ENCODE measurements around the gene SLC29A3. TPM values are rescaled to one million over a fixed set of nuclear protein-coding genes. Genes with fewer than 3 reads are reported as not detected.
A peak's percentile ranks its signal among the peaks of the same experiment; 100 is the strongest.
"Not testable (repeated sequence)": the region's sequence is repeated elsewhere in the genome, so short reads cannot be mapped to it uniquely, and the experiment has no call there.

The SLC29A3 gene
- total RNA-seq, result 1 to 10 TPM; 2.5 to 3.0 TPM

DNA sequence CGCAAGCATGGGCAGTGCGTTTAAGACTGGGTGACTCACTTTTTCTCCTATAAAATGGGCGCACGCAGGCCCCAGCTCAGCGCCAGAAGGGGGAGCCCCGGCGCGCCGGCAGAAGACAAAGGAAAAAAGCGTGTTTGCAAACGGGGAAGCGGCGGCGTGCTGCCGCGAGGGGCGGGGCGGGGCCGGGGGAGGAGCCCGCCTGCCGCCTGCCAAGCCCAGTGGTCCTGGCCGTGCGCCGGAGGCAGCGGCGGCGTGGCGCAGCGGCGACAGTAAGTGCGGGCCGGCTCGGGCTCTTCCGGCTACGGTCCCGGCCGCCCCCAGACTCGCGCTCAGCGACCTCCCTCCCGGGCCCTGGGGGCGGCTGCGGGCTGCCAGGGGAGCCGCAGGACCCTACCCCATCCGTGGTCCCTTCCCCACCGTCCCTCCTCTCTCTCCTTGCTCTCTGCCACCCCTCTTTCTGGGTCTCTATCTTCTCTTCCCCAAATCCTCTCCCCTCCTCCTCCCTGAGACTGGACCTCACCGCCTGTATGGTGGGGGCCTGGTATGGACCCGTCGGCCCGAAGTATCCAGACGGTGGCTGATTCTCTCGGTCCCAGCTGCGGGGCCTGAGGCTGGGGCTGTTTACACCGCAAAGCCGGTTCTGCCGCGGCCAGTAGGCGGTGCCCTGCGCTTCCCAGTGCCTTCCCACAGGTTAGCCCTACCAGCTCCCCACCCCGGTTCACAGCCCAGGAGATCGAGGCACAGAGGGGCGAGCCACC is at the start of gene SLC29A3:
SLC29A3 (plus strand) TSS at position 218 of the 758 bp plus-strand sequence; CDS start at position 269, 51 bp downstream.
- H3K27ac Mint-ChIP-seq, result peak within 1 kb of the TSS; percentile 46
- CTCF ChIA-PET, result interaction anchor here (0.7 to 3.5 kb wide), 18 partner anchors 10 to 577 kb away, joined by 3 to 21 read pairs (median 4); partner anchors contain the start of gene VSIR
- H3K4me3 Mint-ChIP-seq, result peak within 1 kb of the TSS; percentile 90
- intact Hi-C loops (cut with micrococcal nuclease), result loop anchor here (1.0 to 10.0 kb wide), 5 partner anchors 45 to 448 kb away; no protein-coding TSS in a partner anchor
- H3K9me3 Mint-ChIP-seq, result no peaks in the 10 kb centered on the region
- no peaks in the 10 kb centered on the region for H3K27me3 Mint-ChIP-seq
- peaks cover 23% of the 10 kb centered on the region for H3K4me1 Mint-ChIP-seq (ENCODE audit: low read depth)
- peaks cover 11% of the 10 kb centered on the region for H3K36me3 Mint-ChIP-seq
- peak; percentile 93 for DNase-seq
- POLR2A ChIA-PET, result interaction anchor here (0.8 to 1.5 kb wide), 5 partner anchors 9 to 455 kb away, joined by 3 to 5 read pairs (median 3); partner anchors contain the start of gene VSIR

DNA sequence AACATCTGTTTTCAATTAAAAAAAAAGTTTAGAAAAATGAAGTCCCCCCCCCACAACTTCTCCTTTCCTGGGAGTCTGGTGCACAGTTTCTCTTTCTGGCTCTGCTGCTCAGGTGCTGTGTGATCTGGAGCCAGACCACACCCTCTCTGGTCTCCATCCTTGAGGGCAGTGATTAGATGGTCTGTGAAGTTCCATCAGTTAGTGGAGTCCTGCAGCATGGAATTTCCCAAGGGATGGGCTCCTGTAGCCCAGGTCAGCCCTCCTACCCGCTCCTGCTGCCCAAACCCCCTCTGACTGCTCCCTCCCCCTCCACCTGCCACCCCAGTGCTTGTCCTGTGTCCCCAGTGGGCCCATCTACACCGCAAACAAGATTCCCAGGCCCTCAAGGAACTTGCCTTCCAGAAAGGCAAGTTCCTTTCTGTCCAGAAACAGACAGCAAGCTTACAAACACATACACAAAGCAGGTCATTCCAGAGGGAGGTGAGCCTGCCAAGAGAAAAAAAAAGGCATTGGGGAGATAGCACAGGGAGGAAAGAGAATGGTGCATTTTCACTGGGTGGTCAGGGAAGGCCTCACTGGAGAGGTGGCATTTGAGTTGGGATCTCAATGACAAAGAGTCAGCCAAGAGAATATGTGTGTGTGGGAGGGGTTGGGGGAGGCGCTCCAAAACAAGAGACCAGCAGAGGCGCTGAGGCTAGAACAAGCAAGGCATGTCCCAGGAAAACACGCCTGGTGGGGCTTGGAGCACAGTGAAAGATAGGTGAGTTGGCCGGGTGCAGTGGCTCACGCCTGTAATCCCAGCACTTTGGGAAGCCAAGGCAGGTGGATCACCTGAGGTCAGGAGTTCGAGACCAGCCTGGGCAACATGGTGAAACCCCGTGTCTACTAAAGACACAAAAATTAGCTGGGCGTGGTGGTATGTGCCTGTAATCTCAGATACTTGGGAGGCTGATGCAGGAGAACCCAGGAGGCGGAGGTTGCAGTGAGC is 49.5 kb upstream of the SLC29A3 start:
- H3K9me3 Mint-ChIP-seq, result no peaks in the 10 kb centered on the region
- H3K36me3 Mint-ChIP-seq, result no peaks in the 10 kb centered on the region
- ChIA-PET POLR2A (no interaction called here), CTCF (interaction anchor here (0.6 to 1.7 kb wide), 5 partner anchors 10 to 18 kb away, joined by 3 to 7 read pairs (median 4); no protein-coding TSS in a partner anchor)
- H3K27ac Mint-ChIP-seq, result no peak overlapping the region
- H3K4me1 Mint-ChIP-seq (ENCODE audit: low read depth), result no peaks in the 10 kb centered on the region
- no peak overlapping the region for H3K4me3 Mint-ChIP-seq
- H3K27me3 Mint-ChIP-seq, result peaks cover 2% of the 10 kb centered on the region
- intact Hi-C loops (cut with micrococcal nuclease), result no loop called here
- DNase-seq, result no peak

DNA sequence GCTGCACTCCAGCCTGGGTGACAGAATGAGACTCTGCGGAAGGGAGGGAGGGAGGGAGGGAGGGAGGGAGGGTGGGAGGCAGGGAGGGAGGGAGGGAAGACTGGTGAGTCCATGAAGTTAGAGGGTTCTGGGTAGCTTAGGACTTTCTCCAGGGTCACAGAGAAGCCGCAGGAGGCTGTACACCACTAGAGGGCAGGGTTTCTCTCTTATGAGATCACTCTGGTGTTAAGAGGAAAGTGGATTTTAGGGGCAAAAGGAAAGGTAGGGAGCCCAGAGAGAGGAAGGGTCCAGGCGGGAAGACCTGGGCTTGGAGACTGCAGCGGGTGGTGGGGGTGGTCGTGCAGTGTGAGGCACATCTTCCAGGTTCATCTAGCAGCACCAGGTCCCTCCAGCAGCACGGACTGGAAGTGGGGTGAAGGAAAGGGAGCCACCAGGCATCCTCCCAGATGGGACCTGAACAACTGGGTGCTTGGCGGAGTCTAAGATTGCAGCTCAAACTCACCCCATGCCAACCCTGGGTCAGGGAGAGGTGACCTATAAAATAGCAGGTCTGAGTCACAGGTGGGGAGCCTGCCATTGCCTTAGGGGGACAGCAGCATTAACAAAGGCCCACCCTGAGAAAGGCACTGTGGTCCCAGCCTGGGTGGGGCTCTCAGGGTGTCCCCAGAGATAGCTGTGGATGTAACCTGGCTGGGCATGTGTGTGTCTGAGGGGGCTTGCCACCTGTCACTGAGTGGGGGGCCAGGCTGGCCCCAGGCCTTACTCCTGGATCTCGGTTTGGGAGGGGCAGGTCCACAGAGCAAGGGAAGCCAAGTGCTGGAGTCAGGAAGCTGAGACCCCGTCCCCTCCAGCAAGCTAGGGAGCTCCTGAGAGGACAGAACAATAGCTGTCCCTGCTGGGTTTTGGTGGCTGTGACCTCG is 48.5 kb upstream of the SLC29A3 start:
- POLR2A ChIA-PET, result no interaction called here
- H3K27ac Mint-ChIP-seq, result no peak overlapping the region
- CTCF ChIA-PET, result interaction anchor here (0.6 to 1.7 kb wide), 5 partner anchors 11 to 17 kb away, joined by 3 to 7 read pairs (median 4); no protein-coding TSS in a partner anchor
- H3K4me1 Mint-ChIP-seq (ENCODE audit: low read depth), result no peaks in the 10 kb centered on the region
- intact Hi-C loops (cut with micrococcal nuclease), result no loop called here
- H3K27me3 Mint-ChIP-seq, result peaks cover 2% of the 10 kb centered on the region
- H3K4me3 Mint-ChIP-seq, result no peak overlapping the region
- H3K36me3 Mint-ChIP-seq, result no peaks in the 10 kb centered on the region
- DNase-seq, result peak; percentile 45
- no peaks in the 10 kb centered on the region for H3K9me3 Mint-ChIP-seq

DNA sequence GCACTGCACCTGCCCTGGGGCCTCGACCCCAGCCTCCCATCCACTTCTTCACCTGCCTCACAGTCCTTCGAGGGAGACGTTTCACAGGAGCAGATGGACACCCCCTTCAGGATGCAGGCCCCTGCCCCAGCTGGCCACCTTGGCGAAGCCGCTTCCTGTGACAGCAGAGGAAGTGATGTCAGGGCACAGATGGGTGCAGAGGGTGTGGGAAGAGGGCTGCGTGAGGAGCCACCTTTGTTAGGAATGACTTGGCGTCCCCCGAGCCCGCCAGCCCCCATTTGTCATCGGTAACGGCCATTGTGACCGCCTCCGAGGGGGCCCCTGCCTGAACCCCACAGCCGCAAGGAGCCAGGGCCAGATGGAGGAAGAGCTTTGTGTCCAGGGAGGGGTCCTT is 47.4 kb upstream of the SLC29A3 start:
- Mint-ChIP-seq H3K4me1 (ENCODE audit: low read depth) (no peaks in the 10 kb centered on the region), H3K27me3 (peaks cover 2% of the 10 kb centered on the region), H3K27ac (no peak overlapping the region), H3K4me3 (no peak overlapping the region), H3K36me3 (no peaks in the 10 kb centered on the region), H3K9me3 (no peaks in the 10 kb centered on the region)
- intact Hi-C loops (cut with micrococcal nuclease), result no loop called here
- DNase-seq, result no peak
- ChIA-PET CTCF (no interaction called here), POLR2A (no interaction called here)

DNA sequence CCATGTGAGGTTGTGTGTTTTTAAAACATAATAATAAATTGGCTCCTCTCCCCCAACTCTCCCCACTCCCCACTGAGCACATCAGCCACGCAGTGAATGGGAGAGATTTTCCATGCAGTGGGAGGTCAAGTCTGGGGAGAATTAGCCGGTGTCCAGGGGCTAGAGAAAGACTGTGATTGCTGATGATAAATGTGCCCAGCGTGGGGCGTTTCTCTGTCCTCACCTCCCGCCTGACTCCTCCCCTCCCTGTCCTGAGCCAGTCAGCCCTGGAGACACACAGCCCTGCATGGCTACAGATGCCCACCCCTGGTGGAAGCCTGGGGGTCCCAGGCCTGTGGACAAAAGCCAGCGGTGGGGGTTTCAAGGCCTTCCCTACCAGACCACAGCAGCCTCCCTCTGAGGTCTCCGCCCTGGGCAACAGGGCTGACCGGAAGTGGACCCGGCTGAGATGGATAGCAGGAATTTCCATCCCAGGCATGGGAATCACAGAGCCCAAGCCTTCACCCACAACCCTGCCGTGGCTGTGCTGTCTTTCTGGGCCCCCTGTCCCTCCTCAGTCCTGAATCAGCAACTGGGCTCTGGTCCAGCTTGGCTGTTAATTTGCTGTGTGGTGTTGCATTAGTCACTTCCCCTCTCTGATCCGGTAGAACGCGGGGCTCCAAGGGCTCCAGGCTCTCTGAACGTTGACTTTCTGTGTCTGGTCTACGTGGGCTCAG is 46.8 kb upstream of the SLC29A3 start:
- no peaks in the 10 kb centered on the region for H3K36me3 Mint-ChIP-seq
- H3K4me3 Mint-ChIP-seq, result no peak overlapping the region
- intact Hi-C loops (cut with micrococcal nuclease), result no loop called here
- ChIA-PET POLR2A (no interaction called here), CTCF (no interaction called here)
- H3K9me3 Mint-ChIP-seq, result no peaks in the 10 kb centered on the region
- H3K27me3 Mint-ChIP-seq, result peaks cover 2% of the 10 kb centered on the region
- DNase-seq, result no peak
- no peaks in the 10 kb centered on the region for H3K4me1 Mint-ChIP-seq (ENCODE audit: low read depth)
- no peak overlapping the region for H3K27ac Mint-ChIP-seq

DNA sequence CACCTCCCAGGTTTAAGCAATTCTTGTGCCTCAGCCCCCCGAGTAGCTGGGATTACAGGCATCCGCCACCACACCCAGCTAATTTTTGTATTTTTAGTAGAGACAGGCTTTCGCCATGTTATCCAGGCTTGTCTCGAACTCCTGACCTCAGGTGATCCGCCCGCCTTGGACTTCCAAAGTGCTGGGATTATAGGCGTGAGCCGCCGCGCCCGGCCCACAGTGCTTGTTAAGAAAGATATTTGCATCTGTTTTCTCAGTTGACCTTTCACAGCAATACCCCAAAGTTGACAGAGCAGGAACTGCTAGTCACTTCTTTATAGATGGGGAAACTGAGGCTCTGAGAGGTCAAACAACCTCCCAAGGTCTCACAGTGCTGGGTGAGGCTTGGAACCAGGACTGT is 46.1 kb upstream of the SLC29A3 start:
- POLR2A ChIA-PET; H3K27me3 Mint-ChIP-seq; H3K36me3 Mint-ChIP-seq; H3K27ac Mint-ChIP-seq; H3K9me3 Mint-ChIP-seq; CTCF ChIA-PET; DNase-seq; H3K4me1 Mint-ChIP-seq (ENCODE audit: low read depth); intact Hi-C loops (cut with micrococcal nuclease); H3K4me3 Mint-ChIP-seq: not testable (repeated sequence)

DNA sequence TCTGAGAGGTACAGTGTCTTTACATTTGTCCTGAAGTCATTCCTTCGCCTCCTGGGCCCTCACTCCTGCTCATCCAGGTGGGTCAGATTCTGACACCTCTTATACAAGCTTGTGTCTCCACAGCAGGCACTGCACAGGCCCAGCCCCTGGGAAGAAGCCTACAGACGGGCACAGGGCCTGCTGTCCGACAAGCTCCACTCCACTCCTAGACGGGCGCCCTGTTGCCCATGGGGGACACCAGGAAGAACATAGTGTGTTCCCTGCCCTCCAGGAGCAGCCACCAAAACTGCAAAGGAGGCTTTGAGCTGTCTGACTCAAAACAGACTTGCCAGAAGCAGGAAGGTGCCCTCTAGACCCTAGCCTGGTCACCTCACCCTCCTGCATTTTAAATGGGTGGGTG is 45.6 kb upstream of the SLC29A3 start:
- H3K4me3 Mint-ChIP-seq, result no peak overlapping the region
- no peaks in the 10 kb centered on the region for H3K36me3 Mint-ChIP-seq
- ChIA-PET POLR2A (no interaction called here), CTCF (no interaction called here)
- H3K27ac Mint-ChIP-seq, result no peak overlapping the region
- no peak for DNase-seq
- intact Hi-C loops (cut with micrococcal nuclease), result no loop called here
- peaks cover 2% of the 10 kb centered on the region for H3K27me3 Mint-ChIP-seq
- no peaks in the 10 kb centered on the region for H3K4me1 Mint-ChIP-seq (ENCODE audit: low read depth)
- no peaks in the 10 kb centered on the region for H3K9me3 Mint-ChIP-seq

DNA sequence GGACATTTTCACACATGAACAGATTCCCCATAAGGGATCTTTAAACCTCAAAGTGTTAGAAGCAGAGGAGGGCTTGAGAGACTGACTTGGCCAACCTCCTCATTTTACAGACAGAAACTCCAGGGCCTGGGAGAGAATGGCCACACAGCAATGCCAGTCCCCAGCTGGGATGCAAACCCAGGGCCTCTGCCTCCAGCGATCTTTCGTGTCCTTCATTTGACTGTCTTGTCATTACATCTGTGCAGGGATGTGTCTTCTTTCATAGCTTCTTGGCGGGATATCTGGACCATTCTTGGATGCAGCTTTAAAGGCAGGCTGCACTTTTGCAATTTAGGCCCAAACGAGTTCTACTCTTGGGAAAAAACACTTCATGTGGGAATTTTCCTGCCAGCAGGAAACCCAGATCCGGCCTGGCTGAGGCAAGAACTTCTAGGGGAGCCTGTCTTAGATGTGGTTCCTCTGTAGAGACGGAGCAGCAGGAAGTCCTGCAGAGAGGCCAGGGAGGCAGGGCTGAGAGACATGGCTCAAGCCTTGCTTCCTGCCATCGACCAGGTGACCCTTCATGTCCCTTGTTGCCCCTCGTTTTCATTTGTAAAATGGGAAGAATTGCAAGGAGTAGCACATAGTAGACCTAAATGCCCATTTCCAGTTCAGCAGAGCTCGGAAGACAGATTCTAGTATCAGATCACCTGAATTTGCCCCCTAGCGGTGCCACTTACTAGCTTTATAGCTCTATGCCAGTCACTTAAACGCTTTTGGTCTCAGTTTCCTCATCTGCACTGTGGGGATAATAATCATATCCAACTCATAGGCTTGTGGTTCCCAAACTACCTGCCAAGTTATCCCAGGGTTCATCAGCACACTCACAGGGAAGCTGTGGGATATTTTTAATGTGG is 43.9 kb upstream of the SLC29A3 start:
- intact Hi-C loops (cut with micrococcal nuclease), result no loop called here
- POLR2A ChIA-PET, result no interaction called here
- H3K27me3 Mint-ChIP-seq, result no peaks in the 10 kb centered on the region
- no peaks in the 10 kb centered on the region for H3K36me3 Mint-ChIP-seq
- H3K4me1 Mint-ChIP-seq (ENCODE audit: low read depth), result no peaks in the 10 kb centered on the region
- H3K27ac Mint-ChIP-seq, result no peak overlapping the region
- CTCF ChIA-PET, result interaction anchor here (1.1 to 2.8 kb wide), 2 partner anchors 10 to 373 kb away, joined by 3 to 19 read pairs; no protein-coding TSS in a partner anchor
- H3K9me3 Mint-ChIP-seq, result no peaks in the 10 kb centered on the region
- no peak for DNase-seq
- no peak overlapping the region for H3K4me3 Mint-ChIP-seq

DNA sequence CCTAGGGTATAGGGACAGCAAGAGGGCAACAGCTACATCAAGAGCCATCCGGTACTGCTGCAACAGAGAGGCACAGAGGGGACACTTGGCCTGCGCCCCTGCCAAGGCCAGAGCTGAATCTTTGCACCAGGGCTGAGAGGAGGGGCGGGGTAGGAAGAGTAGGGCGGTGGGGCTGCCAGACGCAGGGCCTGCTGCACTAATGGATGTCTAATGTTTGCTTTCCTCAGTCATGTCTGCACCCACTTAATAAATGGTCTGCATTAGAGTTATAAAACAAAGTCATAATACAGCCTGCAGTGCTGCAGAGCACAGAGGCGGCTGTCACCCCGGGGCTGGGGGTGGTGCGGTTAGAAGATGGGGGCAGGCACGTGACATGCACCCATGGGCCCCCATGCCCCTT is 42.2 kb upstream of the SLC29A3 start:
- no peaks in the 10 kb centered on the region for H3K27me3 Mint-ChIP-seq
- no peaks in the 10 kb centered on the region for H3K4me1 Mint-ChIP-seq (ENCODE audit: low read depth)
- no peaks in the 10 kb centered on the region for H3K9me3 Mint-ChIP-seq
- H3K27ac Mint-ChIP-seq, result no peak overlapping the region
- DNase-seq, result no peak
- POLR2A ChIA-PET, result no interaction called here
- no peaks in the 10 kb centered on the region for H3K36me3 Mint-ChIP-seq
- H3K4me3 Mint-ChIP-seq, result no peak overlapping the region
- intact Hi-C loops (cut with micrococcal nuclease), result no loop called here
- CTCF ChIA-PET, result interaction anchor here (2.8 kb wide), 1 partner anchor 8 kb away, joined by 19 read pairs; no protein-coding TSS in a partner anchor

DNA sequence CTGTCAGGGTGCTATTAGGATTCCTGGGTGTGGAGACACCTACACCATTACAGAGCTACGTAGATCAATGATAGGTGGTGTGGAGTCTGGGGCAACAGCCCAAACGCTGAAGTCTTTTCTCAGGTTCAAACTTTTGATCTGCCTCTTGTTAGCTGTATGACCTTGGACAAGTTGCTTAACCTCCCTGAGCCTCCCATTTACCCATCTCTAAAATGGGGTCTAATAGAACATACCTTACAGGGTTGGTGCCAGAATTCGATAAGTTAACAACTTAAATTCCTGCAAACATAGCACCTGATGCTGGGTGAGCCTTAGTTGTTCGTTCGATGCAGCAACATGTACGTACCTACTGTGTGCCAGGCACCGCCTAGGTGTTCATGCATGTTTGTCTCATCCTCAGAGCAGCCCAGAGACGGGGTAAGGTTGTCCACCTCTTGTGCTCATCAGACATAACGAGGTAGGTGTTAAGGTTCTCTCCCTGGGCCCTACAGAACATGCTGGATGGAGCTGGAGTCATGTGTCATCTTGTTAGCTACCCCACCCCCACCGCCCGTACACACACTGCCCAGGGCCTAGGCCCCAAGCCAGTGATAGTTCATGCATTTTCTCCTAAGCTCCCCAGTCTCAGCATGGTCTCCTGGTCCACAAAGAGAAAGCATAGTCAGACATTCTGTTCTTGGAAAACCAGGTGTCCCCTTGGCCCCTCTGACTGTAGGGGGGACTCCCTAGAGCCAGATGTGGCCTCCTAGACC is 41.0 kb upstream of the SLC29A3 start:
- ChIA-PET CTCF (no interaction called here), POLR2A (no interaction called here)

More for the DNA sequence above, 41.0 kb upstream of the SLC29A3 start:
- no peaks in the 10 kb centered on the region for H3K27me3 Mint-ChIP-seq
- H3K36me3 Mint-ChIP-seq, result no peaks in the 10 kb centered on the region
- intact Hi-C loops (cut with micrococcal nuclease), result no loop called here
- no peak overlapping the region for H3K27ac Mint-ChIP-seq
- no peak for DNase-seq
- no peaks in the 10 kb centered on the region for H3K4me1 Mint-ChIP-seq (ENCODE audit: low read depth)
- no peak overlapping the region for H3K4me3 Mint-ChIP-seq
- H3K9me3 Mint-ChIP-seq, result no peaks in the 10 kb centered on the region

Measured in activated CD4-positive, alpha-beta memory T cell treated with anti-CD3 and anti-CD28 coated beads for 36 hours (primary cell).